Measurements from ENCODE around the gene DHX58.

Gene DHX58

GRCh38 chr17:42079541-42079940 is 33.0 kb downstream of the DHX58 start:
- DNase-seq: no peak

GRCh38 chr17:42078396-42079043 is 34.0 kb downstream of the DHX58 start:
- no peak for DNase-seq

DNA sequence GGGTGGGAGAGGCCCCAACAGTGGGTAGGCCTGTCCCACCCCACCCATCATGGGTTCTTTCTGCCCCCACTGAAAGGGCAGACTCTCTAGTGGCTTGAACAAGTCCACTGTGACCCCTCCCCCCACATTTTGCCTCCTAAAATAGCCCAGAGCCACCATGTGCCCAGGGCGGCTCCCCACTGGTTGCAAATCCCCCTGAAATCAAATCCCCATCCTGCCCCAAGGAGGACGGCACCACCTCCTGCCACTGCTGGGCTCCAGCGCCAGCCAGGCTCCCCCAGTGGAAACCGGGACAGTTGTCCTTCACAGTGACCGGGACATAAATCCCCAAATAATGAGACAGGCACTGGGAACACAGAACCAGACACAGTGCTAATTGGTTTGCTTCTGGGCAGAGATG is 34.8 kb downstream of the DHX58 start:
- DNase-seq: no peak

DNA sequence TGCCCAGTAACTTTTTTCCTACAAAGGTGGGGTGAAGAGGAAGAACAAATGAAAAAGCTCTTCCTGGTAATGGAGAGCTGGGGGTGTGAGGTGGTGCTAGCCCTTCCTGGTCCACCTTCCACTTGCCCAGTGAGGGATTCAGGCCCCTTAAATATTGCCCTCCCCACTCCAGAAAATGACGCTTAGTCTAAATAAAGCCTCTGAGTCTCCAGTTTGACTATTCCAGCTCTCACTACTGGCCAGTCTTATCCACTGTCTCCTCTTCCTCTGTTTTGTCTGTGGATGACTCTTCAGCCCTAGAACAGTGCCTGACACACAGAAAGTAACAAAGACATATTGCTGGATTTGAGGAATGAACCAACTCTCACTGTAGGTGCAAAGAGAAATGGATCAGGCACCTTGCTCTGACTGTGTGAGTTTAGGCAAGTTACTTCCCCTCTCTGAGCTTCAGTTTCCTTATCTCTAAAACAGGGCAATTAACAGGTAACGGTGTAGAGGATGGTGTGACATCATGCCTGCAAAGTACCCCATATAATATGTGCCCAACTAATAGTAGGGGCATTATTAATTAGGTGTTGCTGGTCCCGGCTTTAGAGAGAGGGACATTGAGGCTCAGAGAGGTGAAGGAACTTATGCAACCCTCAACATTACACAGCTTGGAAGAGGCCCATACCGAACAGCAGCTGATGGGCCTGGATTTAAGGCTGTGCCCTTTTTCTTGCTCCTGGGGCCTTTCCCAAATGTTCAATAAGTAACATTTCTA is 35.5 kb downstream of the DHX58 start:
- DNase-seq: no peak

GRCh38 chr17:42075789-42076188 is 36.7 kb downstream of the DHX58 start:
- no peak for DNase-seq

GRCh38 chr17:42072323-42073187 is 40.0 kb downstream of the DHX58 start:
- DNase-seq: peak; percentile 41

DNA sequence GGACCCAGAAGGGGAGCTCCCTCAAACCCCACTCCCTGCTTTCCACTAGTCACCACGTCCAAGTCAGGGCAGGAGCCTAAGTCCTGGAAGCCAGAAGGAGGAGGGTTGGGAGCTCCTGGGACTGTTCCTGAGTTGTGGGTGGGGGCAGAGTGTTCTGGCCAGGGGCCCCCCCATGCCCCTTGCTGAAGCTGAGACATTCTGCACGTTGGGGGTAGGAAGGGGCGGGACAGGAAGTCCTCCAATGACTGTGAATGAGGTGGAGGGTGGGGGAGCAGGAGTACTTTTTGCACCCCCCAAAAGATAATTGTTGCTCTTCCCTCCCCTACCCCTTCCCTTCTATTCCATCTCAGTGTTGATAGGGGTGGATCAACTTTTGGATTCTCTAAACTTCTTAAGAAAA is 40.7 kb downstream of the DHX58 start:
- DNase-seq: no peak

DNA sequence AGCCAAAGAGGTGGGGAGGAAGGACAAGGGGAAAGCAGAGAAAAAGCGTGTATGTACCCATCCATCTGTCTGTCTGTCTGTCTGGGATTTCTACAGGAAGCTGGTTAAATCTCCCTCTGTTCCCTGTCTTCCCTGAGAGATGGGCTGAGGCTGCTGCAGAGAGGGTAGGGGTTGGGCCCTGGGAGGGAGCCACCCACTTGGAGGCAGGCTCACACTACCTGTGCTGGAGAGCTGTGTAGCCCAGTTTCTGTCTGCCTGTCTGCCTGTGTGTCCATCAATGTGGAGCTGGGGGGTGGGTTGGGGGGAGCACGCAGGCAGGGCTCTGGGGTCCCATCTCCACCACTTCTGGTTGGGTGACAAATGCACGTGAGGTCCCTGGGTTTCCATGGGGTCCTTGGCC is 43.5 kb downstream of the DHX58 start:
- no peak for DNase-seq

- DNase-seq: peak; percentile 79
Measured at GRCh38 chr17:42067371-42068091, 45.0 kb downstream of the DHX58 start.

DNA sequence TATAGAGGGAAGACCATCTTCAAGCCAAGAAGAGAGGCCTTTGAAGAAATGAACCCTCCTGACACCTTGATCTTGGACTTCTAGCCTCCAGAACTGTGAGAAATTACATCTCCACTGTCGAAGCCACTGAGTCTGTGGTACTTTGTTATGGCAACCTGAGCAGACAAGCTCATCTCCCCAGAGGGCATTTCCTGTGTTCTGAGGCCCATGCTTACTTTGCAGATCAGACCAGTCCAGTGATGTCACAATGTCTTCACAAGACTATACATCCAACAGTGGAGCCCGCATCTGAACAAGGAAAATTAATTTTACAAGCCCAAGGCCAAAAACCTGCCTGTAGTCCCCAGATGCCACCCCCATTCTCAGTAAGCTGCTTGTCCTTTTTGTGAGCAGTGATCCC is 47.3 kb downstream of the DHX58 start:
- no peak for DNase-seq

GRCh38 chr17:42062681-42063080 is 49.8 kb downstream of the DHX58 start:
- no peak for DNase-seq

DNA sequence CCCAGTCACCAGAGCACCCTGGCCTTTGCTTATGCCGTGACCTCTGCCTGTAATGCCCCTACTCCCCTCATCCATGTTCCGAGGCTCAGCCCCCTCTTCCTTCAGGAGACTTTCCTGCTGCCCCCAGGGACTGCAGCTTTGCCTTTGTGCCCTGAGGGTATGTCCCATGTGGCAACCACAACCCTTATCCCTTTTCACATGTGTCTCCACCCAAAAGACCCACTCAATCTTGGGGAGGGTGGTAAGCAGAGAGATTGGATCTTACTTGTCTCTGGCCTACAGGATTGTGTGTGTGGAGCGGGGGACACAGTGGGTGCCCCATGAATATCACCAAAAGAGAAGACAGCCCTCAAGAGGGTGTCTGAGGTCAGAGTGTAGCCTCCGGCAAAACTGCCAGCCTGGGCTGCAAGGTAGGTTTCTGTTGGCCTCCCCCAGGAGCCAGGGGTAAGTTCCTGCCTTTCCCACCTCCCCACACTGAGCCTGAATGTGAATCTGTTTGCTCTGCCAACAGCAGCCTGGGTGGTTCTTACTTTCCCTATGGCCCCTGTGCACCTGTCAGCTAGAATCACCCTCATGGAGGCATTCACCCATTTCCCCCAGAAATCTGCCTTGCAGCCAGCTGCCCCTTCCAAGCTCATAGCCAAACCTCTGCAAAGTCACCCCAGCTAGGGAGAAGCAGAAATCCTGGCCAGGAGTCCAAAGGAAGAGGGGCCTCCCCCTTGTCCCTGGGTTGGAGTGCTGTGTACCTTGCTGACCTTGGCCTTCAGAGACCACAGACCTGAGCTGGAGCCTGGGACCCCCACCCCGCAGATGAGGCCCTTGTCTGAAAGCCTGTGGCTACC is 50.6 kb downstream of the DHX58 start:
- DNase-seq: peak; percentile 43

DNA sequence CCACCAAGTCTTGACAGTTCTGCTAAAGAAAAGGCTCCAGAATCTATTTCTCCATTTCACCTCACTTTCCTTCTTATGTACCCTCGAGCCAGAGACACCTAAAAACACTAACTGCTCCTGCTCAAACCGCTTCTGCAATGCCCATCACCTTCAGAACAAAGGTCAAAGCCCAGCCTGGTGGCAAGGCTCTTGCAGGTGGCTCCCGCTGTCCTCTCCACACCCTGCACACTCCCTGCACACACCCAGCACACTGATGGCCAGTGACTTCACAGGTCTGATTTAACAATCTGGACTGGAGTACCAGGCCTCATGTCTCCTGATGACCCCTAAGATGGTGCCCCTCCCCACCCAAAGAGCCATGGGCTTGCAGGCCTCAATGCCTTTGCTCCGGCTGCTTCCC is 52.3 kb downstream of the DHX58 start:
- no peak for DNase-seq

DNA sequence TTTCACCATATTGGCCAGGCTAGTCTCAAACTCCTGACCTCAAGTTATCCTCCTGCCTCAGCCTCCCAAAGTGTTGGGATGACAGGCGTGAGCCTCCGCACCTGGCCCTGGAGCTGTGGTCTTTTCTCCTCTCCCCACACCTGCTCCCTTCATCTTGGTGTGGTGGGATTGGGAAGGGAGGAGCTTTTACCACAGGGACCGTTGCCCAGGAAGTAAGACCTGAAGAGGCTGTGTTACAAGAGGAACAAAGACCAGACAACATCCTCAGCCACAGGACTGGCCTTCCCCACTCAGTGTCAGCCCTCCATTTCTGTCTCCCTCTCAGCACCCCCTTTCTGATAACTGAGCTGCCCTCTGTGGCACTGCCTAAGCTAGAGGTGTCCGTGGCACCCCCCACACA is 52.7 kb downstream of the DHX58 start:
- DNase-seq: no peak

DNA sequence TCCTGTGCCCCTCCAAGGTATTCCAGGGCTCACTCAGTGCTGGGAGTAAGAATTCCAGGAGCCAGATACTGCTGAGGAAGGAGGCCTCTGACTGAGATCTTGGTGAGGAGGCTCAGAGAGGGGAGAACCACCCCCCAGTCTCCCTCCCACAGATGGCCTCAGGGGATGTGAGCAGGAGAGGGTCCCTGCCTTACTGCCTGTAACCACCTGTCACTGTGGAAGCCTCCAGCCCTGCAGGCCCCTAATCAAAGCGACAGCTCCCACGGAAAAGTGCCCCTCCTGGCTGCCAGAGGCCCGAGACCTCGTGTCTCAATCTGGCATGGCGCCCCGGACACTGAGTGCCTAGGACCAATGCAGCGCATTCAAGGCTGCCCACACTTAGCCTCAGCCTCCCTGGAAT is 54.5 kb downstream of the DHX58 start:
- no peak for DNase-seq

- no peak for DNase-seq
Measured at GRCh38 chr17:42056635-42057034, 55.9 kb downstream of the DHX58 start.

DNA sequence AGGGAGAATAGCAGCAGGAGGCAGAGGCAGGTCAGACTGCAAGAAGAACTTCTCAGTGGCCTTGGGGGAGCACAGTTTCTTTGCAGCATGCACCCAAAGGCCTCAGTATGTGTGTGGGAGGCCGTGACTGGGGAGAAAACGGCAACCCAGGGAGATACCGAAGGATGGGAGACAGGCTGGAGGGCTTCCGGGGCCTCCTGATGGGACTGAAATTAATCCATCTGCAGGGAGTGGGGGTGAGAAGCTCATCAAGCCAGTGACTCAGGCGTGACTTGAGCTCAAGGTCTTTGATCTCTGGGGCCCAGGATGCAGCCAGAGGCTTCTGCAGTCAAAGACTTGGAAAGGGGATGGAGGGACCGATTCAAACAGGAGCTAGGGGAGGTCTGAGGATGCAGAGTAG is 57.0 kb downstream of the DHX58 start:
- no peak for DNase-seq

DNA sequence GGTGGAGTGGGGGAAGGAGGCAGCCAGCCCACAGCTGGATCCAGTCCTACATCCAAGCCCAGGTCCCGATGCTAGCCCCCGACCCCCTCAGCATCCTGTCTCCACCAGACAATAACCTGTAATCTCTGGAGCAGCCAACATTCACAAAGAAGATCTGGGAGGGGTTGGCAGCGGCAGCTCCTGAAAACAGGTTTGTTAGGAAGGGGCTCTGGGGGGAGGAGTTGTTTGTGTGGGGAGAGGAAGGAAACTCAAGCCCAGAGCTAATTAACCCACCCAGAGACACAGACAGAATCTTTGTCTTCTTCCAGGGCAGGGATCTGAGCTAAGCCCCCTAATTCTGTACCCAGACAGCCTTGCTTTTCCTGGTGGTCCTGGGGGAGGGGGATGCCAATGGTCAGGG is 57.5 kb downstream of the DHX58 start:
- no peak for DNase-seq

- DNase-seq: no peak
Measured at GRCh38 chr17:42053731-42054500, 58.6 kb downstream of the DHX58 start.

- no peak for DNase-seq
Measured at GRCh38 chr17:42052346-42052877, 60.1 kb downstream of the DHX58 start.

DNA sequence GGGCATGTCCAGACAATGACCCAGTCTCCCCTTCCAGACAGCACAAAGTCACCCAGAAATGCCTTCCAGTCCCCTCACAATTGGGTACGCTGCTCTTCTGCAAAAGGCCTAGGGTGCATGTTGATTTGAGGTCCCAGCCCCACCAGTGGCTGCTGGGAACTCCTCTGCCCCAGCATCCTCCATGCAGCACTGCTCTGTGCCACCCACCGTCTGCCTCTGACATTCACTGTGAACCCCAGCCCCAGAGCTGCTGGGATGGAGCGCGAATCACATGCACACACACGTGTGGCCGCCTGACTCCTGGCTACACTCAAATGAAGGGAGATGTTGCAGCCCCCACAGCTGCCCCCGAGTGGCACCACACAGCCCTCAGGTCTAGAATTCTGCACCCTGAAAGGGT is 60.9 kb downstream of the DHX58 start:
- no peak for DNase-seq

Data from RPMI8226 (cell line).